IMR-90 (cell line): ENCODE data around the gene PTPRN2. TPM values are rescaled to one million over a fixed set of nuclear protein-coding genes. Genes with fewer than 3 reads are reported as not detected.

Experiments used
- ATAC-seq: fragments of 200-7000 bp; cut with Tn5 transposase; 2 replicates; pipeline ENCODE4 v1.9.1; 2020; ENCODE audit warnings: low read depth, mild to moderate bottlenecking, moderate library complexity
- BruUV-seq: library from RNA; stranded (reverse); fragments of 400-500 nt; replicated peaks from 2 replicates; lab custom pipeline; 2021; lab: Mats Ljungman, UMichigan
- CTCF ChIA-PET: fragments of 300-600 bp; formaldehyde crosslinking; extraction: SDS; loops from one replicate; lab custom pipeline; 2021; ENCODE audit warnings: antibody characterized with exemption; lab: Yijun Ruan, JAX
- POLR2A ChIA-PET: fragments of 300-600 bp; sonication (Branson Sonifier 250); formaldehyde crosslinking; loops from one replicate; lab custom pipeline; 2022; ENCODE audit warnings: antibody characterized with exemption; ENCODE audit not compliant: unreplicated experiment; lab: Charles Lee
- DNase-seq: peaks from one replicate; pipeline ENCODE4 v3.0.0; 2013
- H2AFZ ChIP-seq: replicated peaks from 2 replicates; pipeline ENCODE3; 2013; ENCODE audit warnings: low read length, mild to moderate bottlenecking; ENCODE audit not compliant: poor library complexity
- H2AK5ac ChIP-seq: 2 replicates; pipeline ENCODE4 v1.6.1; 2013; ENCODE audit warnings: low read depth, low read length, inconsistent platforms
- H2AK9ac ChIP-seq: replicated peaks from 2 replicates; pipeline ENCODE3; 2013; ENCODE audit warnings: mild to moderate bottlenecking, low read depth, low read length, moderate library complexity; ENCODE audit not compliant: poor library complexity
- H2BK120ac ChIP-seq: 2 replicates; pipeline ENCODE4 v1.6.1; 2013; ENCODE audit warnings: low read depth, low read length, inconsistent platforms
- H2BK15ac ChIP-seq: 3 replicates; pipeline ENCODE4 v1.6.1; 2013; ENCODE audit warnings: low read depth, low read length, inconsistent platforms
- H2BK20ac ChIP-seq: 2 replicates; pipeline ENCODE4 v1.6.1; 2013; ENCODE audit warnings: low read depth, mild to moderate bottlenecking, inconsistent platforms, low read length, moderate library complexity
- H2BK5ac ChIP-seq: 2 replicates; pipeline ENCODE4 v1.6.1; 2013; ENCODE audit warnings: mild to moderate bottlenecking, low read depth, low read length, inconsistent platforms; ENCODE audit not compliant: poor library complexity, severe bottlenecking
- H3K14ac ChIP-seq: replicated peaks from 2 replicates; pipeline ENCODE4 v1.6.1; 2013; ENCODE audit warnings: low read depth, low read length, inconsistent platforms
- H3K18ac ChIP-seq: 2 replicates; pipeline ENCODE4 v1.6.1; 2013; ENCODE audit warnings: low read depth, low read length, control low read depth
- H3K23ac ChIP-seq: 2 replicates; pipeline ENCODE4 v1.6.1; 2013; ENCODE audit warnings: low read depth, low read length, inconsistent platforms
- H3K27ac ChIP-seq: 2 replicates; pipeline ENCODE4 v1.5.1; 2013; ENCODE audit warnings: mild to moderate bottlenecking, control low read depth, low read length; ENCODE audit not compliant: insufficient read depth
- H3K27me3 ChIP-seq: 2 replicates; pipeline ENCODE4 v1.6.1; 2013; ENCODE audit warnings: low read length; ENCODE audit not compliant: control insufficient read depth, insufficient read depth
- H3K36me3 ChIP-seq: 2 replicates; pipeline ENCODE4 v1.6.1; 2013; ENCODE audit warnings: low read length, mixed read lengths; ENCODE audit not compliant: control insufficient read depth, insufficient read depth
- H3K4ac ChIP-seq: 2 replicates; pipeline ENCODE4 v1.6.1; 2013; ENCODE audit warnings: low read depth, low read length, inconsistent platforms
- H3K4me1 ChIP-seq: 2 replicates; pipeline ENCODE4 v1.6.1; 2013; ENCODE audit warnings: low read length, mixed read lengths; ENCODE audit not compliant: control insufficient read depth, insufficient read depth
- H3K4me2 ChIP-seq: 2 replicates; pipeline ENCODE4 v1.6.1; 2013; ENCODE audit warnings: low read depth, mild to moderate bottlenecking, control low read depth, low read length, moderate library complexity
- H3K4me3 ChIP-seq: 2 replicates; pipeline ENCODE4 v1.5.1; 2013; ENCODE audit warnings: low read depth, mild to moderate bottlenecking, control low read depth, low read length, moderate library complexity; ENCODE audit not compliant: insufficient read depth
- H3K56ac ChIP-seq: 2 replicates; pipeline ENCODE4 v1.6.1; 2013; ENCODE audit warnings: low read length, inconsistent platforms; ENCODE audit not compliant: insufficient read depth; ENCODE audit errors: extremely low read depth
- H3K79me1 ChIP-seq, 2 experiments: 2 replicates each; pipeline ENCODE4 v1.6.1; 2013; ENCODE audit warnings: low read length in 2 of 2, inconsistent platforms in 1 of 2, low read depth in 1 of 2
- H3K9ac ChIP-seq: 2 replicates; pipeline ENCODE4 v1.6.1; 2013; ENCODE audit warnings: low read depth, low read length, control low read depth
- H3K9me1 ChIP-seq: 2 replicates; pipeline ENCODE4 v1.6.1; 2013; ENCODE audit warnings: low read length, inconsistent platforms; ENCODE audit not compliant: insufficient read depth
- H3K9me3 ChIP-seq: 2 replicates; pipeline ENCODE4 v1.6.1; 2013; ENCODE audit warnings: low read length; ENCODE audit not compliant: control insufficient read depth, insufficient read depth
- H4K20me1 ChIP-seq: 2 replicates; pipeline ENCODE4 v1.6.1; 2013; ENCODE audit warnings: low read length, inconsistent platforms; ENCODE audit not compliant: insufficient read depth
- H4K5ac ChIP-seq: 2 replicates; pipeline ENCODE4 v1.6.1; 2013; ENCODE audit warnings: mild to moderate bottlenecking, low read depth, low read length, control low read depth
- H4K8ac ChIP-seq, 2 experiments: 2 replicates each; pipeline ENCODE4 v1.6.1; 2013; ENCODE audit warnings: low read depth in 2 of 2, low read length in 2 of 2, control low read depth in 1 of 2, inconsistent platforms in 1 of 2
- H4K91ac ChIP-seq: 2 replicates; pipeline ENCODE4 v1.6.1; 2013; ENCODE audit warnings: low read depth, low read length, inconsistent platforms; ENCODE audit not compliant: insufficient read depth
- BHLHE40 ChIP-seq: fragments of 150-350 bp; IDR thresholded peaks from 2 replicates; pipeline ENCODE4 v1.6.1; 2016; ENCODE audit warnings: mild to moderate bottlenecking, low read depth, low read length
- CEBPB ChIP-seq: IDR thresholded peaks from 2 replicates; pipeline ENCODE4 v1.6.1; 2012; ENCODE audit warnings: low read depth, low read length, improper control_type of control experiment
- ELK1 ChIP-seq: fragments of 150-350 bp; IDR thresholded peaks from 2 replicates; pipeline ENCODE4 v1.6.1; 2016; ENCODE audit warnings: low read depth, mild to moderate bottlenecking, low read length, moderate library complexity, borderline replicate concordance
- FOS ChIP-seq: fragments of 150-350 bp; IDR thresholded peaks from 2 replicates; pipeline ENCODE4 v1.6.1; 2016; ENCODE audit warnings: low read depth, low read length
- MAFK ChIP-seq: IDR thresholded peaks from 2 replicates; pipeline ENCODE4 v1.6.1; 2012; ENCODE audit warnings: low read depth, low read length, improper control_type of control experiment
- NFE2L2 ChIP-seq: fragments of 150-350 bp; IDR thresholded peaks from 2 replicates; pipeline ENCODE4 v1.6.1; 2016; ENCODE audit warnings: low read depth, mild to moderate bottlenecking, low read length
- POLR2A ChIP-seq: IDR thresholded peaks from 2 replicates; pipeline ENCODE4 v1.6.1; 2012; ENCODE audit warnings: mild to moderate bottlenecking, low read depth, low read length
- RAD21 ChIP-seq: IDR thresholded peaks from 2 replicates; pipeline ENCODE4 v1.6.1; 2012; ENCODE audit warnings: low read length, improper control_type of control experiment
- RCOR1 ChIP-seq: IDR thresholded peaks from 2 replicates; pipeline ENCODE4 v1.6.1; 2012; ENCODE audit warnings: mild to moderate bottlenecking, low read length, improper control_type of control experiment; ENCODE audit not compliant: insufficient replicate concordance
- RFX5 ChIP-seq: IDR thresholded peaks from 2 replicates; pipeline ENCODE4 v1.8.0; 2012; ENCODE audit warnings: low read depth, mild to moderate bottlenecking, low read length, moderate library complexity
- SMC3 ChIP-seq: fragments of 150-350 bp; IDR thresholded peaks from 2 replicates; pipeline ENCODE4 v1.6.1; 2016; ENCODE audit warnings: low read depth, mild to moderate bottlenecking, antibody characterized with exemption, low read length, moderate library complexity
- WGBS, 2 experiments: methylation state at CpG; one replicate each; pipeline versions ENCODE4 v1.1.5 to v1.1.7; 2013; ENCODE audit warnings: missing lambda C conversion rate in 2 of 2; ENCODE audit not compliant: insufficient read length in 1 of 2; ENCODE audit errors: extremely low coverage in 2 of 2; 5-methylcytosine and 5-hydroxymethylcytosine counted together
- dilution Hi-C: fragments of 300-500 bp; cut with HindIII; formaldehyde crosslinking; loops from one replicate; pipeline ENCODE4 v1.14.3; 2018; ENCODE audit warnings: low sequenced_read_pairs; ENCODE audit not compliant: unreplicated experiment
- in situ Hi-C: fragments of 300-500 bp; cut with MboI; formaldehyde crosslinking; loops from 3 replicates; pipeline ENCODE4 v1.14.3; 2019; ENCODE audit warnings: low sequenced_read_pairs, inconsistent platforms, mixed read lengths
- intact Hi-C: fragments of 100-400 bp; cut with micrococcal nuclease; formaldehyde crosslinking; loops from 2 replicates; pipeline ENCODE4 v1.10.0; 2022
- polyA plus RNA-seq, 3 experiments: library from polyadenylated mRNA; depleted of rRNA; stranded (reverse); fragments of >200 nt; gene quantifications; 2 replicates each; pipeline ENCODE4 v1.2.3, GENCODE V29; 2012; ENCODE audit warnings: low replicate concordance in 1 of 3
- total RNA-seq: library from RNA; depleted of rRNA; stranded (reverse); fragments of >200 nt; gene quantifications from 2 replicates; pipeline ENCODE4 v1.2.3, GENCODE V29; 2012

PTPRN2 gene
- total and polyA plus RNA-seq, 2 of the 4 experiments (the other 2 are of a cell fraction) = 0.03 TPM; not detected in 1

DNA sequence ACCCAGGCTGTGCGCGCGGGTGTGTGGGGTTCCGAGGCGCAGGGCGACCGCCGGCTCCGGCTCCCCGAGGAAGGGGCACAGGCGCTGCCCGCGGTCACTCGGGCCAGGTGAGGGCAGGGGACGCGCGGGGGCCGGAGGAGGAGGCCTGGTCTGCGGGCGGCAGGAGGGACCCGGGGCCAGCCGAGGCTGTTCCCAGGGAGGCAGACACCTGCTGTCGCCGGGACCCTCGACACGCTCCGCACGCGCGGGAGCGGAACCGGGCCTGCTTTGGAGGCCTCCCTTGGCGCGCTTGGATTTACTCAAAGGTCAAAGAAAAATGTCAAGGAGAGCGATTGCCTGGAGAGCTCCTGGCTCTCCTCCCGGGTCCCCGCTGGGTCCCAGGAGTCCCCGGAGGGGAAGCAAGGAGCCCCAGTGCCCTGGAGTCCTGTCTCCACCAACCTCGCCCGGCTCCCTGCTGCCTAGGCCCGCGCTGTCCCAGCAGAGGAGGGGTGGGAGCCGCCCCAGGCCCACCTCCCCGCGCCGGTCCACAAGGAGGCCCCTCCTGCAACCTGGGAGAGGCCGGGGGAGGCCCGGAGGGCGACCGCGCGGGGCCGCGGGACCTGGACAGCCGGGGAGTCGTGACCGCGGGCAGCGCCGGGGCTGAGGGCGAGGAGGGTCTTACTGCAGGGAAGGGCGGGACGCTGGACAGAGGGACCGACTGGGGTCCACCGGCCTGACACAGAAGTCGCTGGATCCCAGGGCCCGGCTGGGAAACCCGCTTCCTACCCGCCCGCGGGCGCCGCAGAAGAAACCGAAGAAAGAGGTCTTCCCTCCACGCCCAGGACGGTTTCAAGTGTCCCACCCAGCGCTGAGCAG is 902.0 kb downstream of the PTPRN2 start:
- Histone ChIP-seq H2BK120ac (no peak overlapping the region), H3K18ac (no peak overlapping the region), H3K27ac (no peak overlapping the region), H3K14ac (no peak overlapping the region), H3K79me1 (no peaks in the 10 kb centered on the region), H2AK9ac (no peak overlapping the region), H4K8ac (no peak overlapping the region), H2BK20ac (no peak overlapping the region), H3K9ac (no peak overlapping the region), H4K5ac (no peak overlapping the region), H3K9me1 (no peaks in the 10 kb centered on the region), H3K4ac (no peak overlapping the region), H3K23ac (no peak overlapping the region), H3K4me3 (no peak overlapping the region), H3K27me3 (peaks cover 28% of the 10 kb centered on the region), H3K9me3 (no peaks in the 10 kb centered on the region), H4K20me1 (no peaks in the 10 kb centered on the region), H2AFZ (no peak overlapping the region), H3K56ac (no peak overlapping the region), H2BK15ac (no peak overlapping the region), H2AK5ac (no peak overlapping the region), H2BK5ac (no peak overlapping the region), H4K91ac (no peak overlapping the region), H3K4me2 (no peak overlapping the region), H3K4me1 (no peaks in the 10 kb centered on the region), H3K36me3 (no peaks in the 10 kb centered on the region)
- DNase-seq (no peak), ATAC-seq (no peak)
- intact Hi-C loops (no loop called here), dilution Hi-C loops (no loop called here), in situ Hi-C loops (no loop called here)
- ChIA-PET POLR2A (no interaction called here), CTCF (no interaction called here)
- TF ChIP-seq ELK1 (no peak), RCOR1 (no peak), POLR2A (no peak), FOS (no peak), RFX5 (no peak), SMC3 (no peak), MAFK (no peak), CEBPB (no peak), BHLHE40 (no peak), NFE2L2 (no peak), RAD21 (no peak)
- no TSS peak for BruUV-seq
- WGBS, 2 experiments = 3% methylated on average over 22 of the region's 77 CpGs; no CpG with 5 or more reads in 1 of the 2 experiments
